Activated naive CD4-positive, alpha-beta T cell treated with anti-CD3 and anti-CD28 coated beads, Interleukin-2, amount 50 U/mL, for 72 hours (primary cell): ENCODE data around the gene ACRV1. TPM values are rescaled to one million over a fixed set of nuclear protein-coding genes. Genes with fewer than 3 reads are reported as not detected.

Source experiments
- ATAC-seq, 2 donors: fragments of 150-1000 bp; cut with Tn5 transposase; 2 replicates each; pipeline ENCODE4 v1.10.0; 2021; ENCODE audit warnings: mild to moderate bottlenecking in 2 of 2, moderate library complexity in 2 of 2
- DNase-seq, 2 donors: peaks; one replicate each; pipeline ENCODE4 v3.0.0; 2021 to 2022; ENCODE audit warnings: low spot score in 2 of 2
- H3K27ac Mint-ChIP-seq, 2 donors: one replicate each; pipeline ENCODE4 v1.8.0; 2022; ENCODE audit warnings: mild to moderate bottlenecking in 2 of 2, mixed read lengths in 2 of 2
- H3K36me3 Mint-ChIP-seq, 2 donors: one replicate each; pipeline ENCODE4 v1.8.0; 2022; ENCODE audit warnings: mixed read lengths in 2 of 2
- H3K9me3 Mint-ChIP-seq, 2 donors: one replicate each; pipeline ENCODE4 v1.8.0; 2022; ENCODE audit warnings: mixed read lengths in 2 of 2
- total RNA-seq, 2 donors: library from RNA; stranded (reverse); gene quantifications; one replicate each; pipeline ENCODE4 v1.2.3, GENCODE V29; 2022

Gene ACRV1
- total RNA-seq, 2 donors from 2014 or later, result not detected

DNA sequence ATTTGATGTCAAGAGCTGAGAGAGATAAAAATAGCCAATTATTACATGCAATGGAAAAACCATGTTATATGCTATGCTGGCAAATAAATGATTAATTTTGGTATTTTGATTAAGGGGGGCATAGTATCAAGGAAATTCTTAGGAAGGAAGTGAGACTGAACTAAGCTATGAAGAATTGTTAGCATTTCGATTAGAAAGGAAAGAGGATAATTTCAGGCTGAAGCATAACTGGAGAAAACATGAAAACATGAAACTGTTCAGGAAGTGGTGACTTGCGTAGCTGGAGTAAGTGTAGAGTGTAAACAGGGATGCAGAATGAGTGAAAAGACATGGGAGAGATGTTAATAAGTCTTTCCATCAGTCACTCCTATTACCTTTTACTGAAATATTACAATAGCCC lies 6.4 kb downstream of the ACRV1 start:
- peaks cover 19 to 24% of the 10 kb centered on the region in 2 donors for H3K36me3 Mint-ChIP-seq
- no peak overlapping the region for H3K27ac Mint-ChIP-seq
- no peak for ATAC-seq
- H3K9me3 Mint-ChIP-seq, result no peaks in the 10 kb centered on the region
- no peak for DNase-seq

- ATAC-seq, result no peak
- DNase-seq, result no peak
- Mint-ChIP-seq H3K27ac (no peak overlapping the region), H3K9me3 (peaks cover 4 to 6% of the 10 kb centered on the region in 2 donors), H3K36me3 (peaks cover 20 to 24% of the 10 kb centered on the region in 2 donors)
Observed at GRCh38 chr11:125671561-125671960, 9.1 kb downstream of the ACRV1 start.

DNA sequence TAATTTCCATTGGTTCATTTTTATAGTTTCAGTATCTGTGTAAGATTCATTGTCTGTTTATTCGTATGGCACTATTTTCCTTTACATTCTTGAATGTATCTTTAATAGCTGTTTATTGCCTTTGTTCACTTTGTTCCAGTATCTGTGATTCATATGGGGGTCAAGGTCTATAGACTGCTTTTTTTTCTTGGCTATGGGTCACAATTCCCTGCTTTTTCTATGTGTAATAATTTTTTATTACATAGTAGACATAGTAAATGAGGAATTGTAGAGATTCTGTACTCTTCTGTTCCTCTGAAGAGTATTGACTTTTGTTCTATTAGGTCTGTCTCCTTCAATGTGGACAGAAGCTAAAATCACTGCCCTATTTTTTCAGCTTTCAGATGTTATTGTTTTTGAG lies 10.5 kb downstream of the ACRV1 start:
- Mint-ChIP-seq H3K36me3 (peaks cover 27 to 32% of the 10 kb centered on the region in 2 donors), H3K9me3 (peaks cover 4 to 11% of the 10 kb centered on the region in 2 donors), H3K27ac (peak overlapping the region in 1 of 2 donors; percentile 25)
- DNase-seq (no peak), ATAC-seq (no peak)

- ATAC-seq, result no peak
Observed at GRCh38 chr11:125667151-125667550, 13.5 kb downstream of the ACRV1 start.

DNA sequence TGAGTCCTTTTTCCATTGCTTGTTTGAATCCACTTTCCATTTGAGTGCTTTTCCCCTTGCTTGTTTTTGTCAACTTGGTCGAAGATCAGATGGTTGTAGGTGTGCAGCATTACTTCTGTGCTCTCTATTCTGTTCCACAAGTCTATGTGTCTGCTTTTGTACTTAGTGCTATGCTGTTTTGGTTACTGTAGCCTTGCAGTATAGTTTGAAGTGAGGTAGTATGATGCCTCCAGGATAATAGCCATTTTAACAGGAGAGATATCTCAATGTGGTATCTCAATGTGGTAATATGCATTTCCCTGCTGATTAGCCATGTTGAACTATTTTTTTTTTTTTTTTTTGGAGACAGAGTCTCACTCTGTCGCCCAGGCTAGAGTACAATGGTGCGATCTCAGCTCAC lies 16.7 kb downstream of the ACRV1 start:
- H3K36me3 Mint-ChIP-seq, result peaks cover 33 to 83% of the 10 kb centered on the region in 2 donors
- H3K9me3 Mint-ChIP-seq, result peaks cover 4 to 19% of the 10 kb centered on the region in 2 donors
- no peak overlapping the region for H3K27ac Mint-ChIP-seq
- DNase-seq, result no peak
- ATAC-seq, result peak in 1 of 2 donors; percentile 68

More at GRCh38 chr11:125667151-125667550, 13.5 kb downstream of the ACRV1 start:
- Mint-ChIP-seq H3K9me3 (peaks cover 4 to 19% of the 10 kb centered on the region in 2 donors), H3K27ac (no peak overlapping the region), H3K36me3 (peaks cover 38 to 60% of the 10 kb centered on the region in 2 donors)
- no peak for DNase-seq

GRCh38 chr11:125662689-125663088 lies 18.0 kb downstream of the ACRV1 start:
- DNase-seq (no peak), ATAC-seq (peak; percentile 49 to 88)
- H3K36me3 Mint-ChIP-seq, result peaks cover 33 to 76% of the 10 kb centered on the region in 2 donors
- H3K9me3 Mint-ChIP-seq, result peaks cover 4 to 19% of the 10 kb centered on the region in 2 donors
- H3K27ac Mint-ChIP-seq, result peak overlapping the region in 1 of 2 donors; percentile 58

DNA sequence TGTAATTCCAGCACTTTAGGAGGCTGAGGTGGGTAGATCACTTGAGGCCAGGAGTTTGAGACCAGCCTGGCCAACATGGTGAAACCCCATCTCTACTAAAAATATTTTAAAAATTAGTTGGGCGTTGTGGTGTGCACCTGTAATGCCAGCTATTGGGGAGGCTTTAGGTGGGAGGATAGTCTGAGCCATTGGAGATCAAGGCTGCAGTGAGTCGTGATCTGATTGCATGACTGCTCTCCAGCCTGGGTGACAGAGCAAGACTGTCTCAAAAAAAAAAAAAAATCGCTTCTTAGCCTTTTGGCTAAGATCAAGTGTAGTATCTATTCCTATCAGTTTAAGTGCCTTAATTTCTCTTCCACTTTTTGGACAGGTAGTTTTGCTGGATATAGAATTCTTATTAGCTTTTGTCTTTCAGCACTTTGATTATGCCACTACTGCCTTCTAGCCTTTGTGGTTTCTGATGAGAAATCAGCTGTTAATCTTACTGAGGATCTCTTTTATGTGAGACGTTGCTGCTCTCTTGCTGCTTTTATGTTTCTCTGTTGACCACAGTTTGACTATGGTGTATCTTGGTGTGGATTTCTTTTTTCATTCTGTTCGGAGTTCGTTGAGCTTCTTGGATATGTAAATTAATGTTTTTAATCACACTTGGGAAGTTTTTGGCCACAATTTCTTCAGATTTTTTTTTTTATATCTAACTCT lies 31.0 kb downstream of the ACRV1 start:
- Mint-ChIP-seq H3K27ac (peak overlapping the region in 1 of 2 donors; percentile 58), H3K36me3 (peaks cover 33 to 56% of the 10 kb centered on the region in 2 donors), H3K9me3 (no peaks in the 10 kb centered on the region)
- ATAC-seq (peak in 1 of 2 donors; percentile 66), DNase-seq (no peak)

DNA sequence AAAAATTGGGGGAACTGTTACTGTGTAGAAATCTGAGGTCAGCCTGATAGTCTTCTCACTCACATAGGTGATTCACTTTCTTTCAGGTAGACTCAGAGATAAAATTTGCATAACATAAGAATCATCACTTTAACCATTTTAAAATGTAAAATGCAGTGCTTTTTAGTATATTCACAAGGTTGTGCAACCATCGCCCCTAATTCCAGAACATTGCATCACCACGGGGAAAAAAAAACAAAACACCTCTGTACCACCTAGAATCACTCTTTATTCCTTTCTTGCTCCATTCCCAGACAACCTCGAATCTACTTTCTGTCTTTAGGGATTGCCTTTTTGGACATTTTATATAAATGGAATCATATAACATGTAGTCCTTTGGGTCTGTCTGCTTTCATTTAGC lies 34.8 kb downstream of the ACRV1 start:
- Mint-ChIP-seq H3K9me3 (no peaks in the 10 kb centered on the region), H3K36me3 (peaks cover 37 to 57% of the 10 kb centered on the region in 2 donors), H3K27ac (no peak overlapping the region)
- DNase-seq, result no peak
- ATAC-seq, result no peak

DNA sequence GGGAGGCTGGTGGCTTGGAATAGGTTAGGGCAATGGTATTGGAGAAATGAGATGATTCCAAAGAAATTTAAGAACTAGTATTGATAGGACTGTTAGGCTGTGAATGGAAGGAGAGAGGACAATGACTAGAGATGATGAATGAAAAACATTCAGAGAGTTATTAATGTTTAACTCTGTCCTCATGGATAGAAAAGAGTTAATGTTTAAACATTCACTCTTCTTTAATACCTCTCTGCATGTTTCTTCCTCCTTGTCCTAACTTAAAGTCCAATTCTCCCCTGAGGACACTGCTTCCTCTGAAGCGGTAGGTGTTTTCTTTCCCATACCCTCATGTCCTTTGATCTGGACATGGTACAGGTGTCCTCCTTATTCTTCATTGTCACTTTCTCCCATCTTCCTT lies 42.3 kb downstream of the ACRV1 start:
- no peak overlapping the region for H3K27ac Mint-ChIP-seq
- DNase-seq (no peak), ATAC-seq (no peak)
- peaks cover 42 to 57% of the 10 kb centered on the region in 2 donors for H3K36me3 Mint-ChIP-seq
- no peaks in the 10 kb centered on the region for H3K9me3 Mint-ChIP-seq

GRCh38 chr11:125637840-125638239 lies 42.8 kb downstream of the ACRV1 start:
- Mint-ChIP-seq H3K27ac (no peak overlapping the region), H3K36me3 (peaks cover 42 to 57% of the 10 kb centered on the region in 2 donors), H3K9me3 (no peaks in the 10 kb centered on the region)
- no peak for ATAC-seq
- no peak for DNase-seq

DNA sequence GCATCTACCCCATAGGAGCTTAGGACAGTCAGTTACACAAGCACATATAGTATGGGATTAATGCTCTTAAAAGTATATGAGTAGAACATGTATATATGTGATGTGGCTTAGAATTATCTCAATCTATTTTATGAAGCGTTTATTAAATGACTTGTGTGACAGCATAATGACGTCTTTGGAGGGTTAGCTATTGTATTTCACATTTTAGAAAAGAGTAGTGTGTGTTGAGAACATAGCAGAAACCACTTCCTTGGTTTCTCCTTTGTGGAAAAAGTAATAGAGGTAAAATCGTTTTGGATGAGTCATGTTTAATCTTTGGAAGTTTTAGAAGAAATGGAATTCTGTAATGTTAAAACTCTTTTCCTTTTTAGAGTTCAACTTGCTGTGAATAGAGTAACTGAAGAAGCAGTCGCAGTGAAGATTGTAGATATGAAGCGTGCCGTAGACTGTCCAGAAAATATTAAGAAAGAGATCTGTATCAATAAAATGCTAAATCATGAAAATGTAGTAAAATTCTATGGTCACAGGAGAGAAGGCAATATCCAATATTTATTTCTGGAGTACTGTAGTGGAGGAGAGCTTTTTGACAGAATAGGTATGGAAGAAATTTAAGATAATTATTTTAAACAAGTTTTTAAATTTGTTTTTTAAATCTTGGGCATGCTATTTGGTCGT lies 53.3 kb downstream of the ACRV1 start:
- DNase-seq (no peak), ATAC-seq (no peak)
- Mint-ChIP-seq H3K27ac (peak overlapping the region in 1 of 2 donors; percentile 93), H3K36me3 (peaks cover 28 to 38% of the 10 kb centered on the region in 2 donors), H3K9me3 (no peaks in the 10 kb centered on the region)

GRCh38 chr11:125626288-125626950 lies 54.2 kb downstream of the ACRV1 start:
- H3K27ac Mint-ChIP-seq, result peak overlapping the region; percentile 93 to 100
- DNase-seq (peak in 1 of 2 donors; percentile 33), ATAC-seq (no peak)
- H3K36me3 Mint-ChIP-seq, result peaks cover 28 to 38% of the 10 kb centered on the region in 2 donors
- no peaks in the 10 kb centered on the region for H3K9me3 Mint-ChIP-seq

GRCh38 chr11:125625630-125626287 lies 54.9 kb downstream of the ACRV1 start:
- peak; percentile 87 to 89 for DNase-seq
- ATAC-seq, result peak; percentile 93 to 94
- no peaks in the 10 kb centered on the region for H3K9me3 Mint-ChIP-seq
- peaks cover 28 to 33% of the 10 kb centered on the region in 2 donors for H3K36me3 Mint-ChIP-seq
- peak overlapping the region; percentile 93 to 100 for H3K27ac Mint-ChIP-seq

GRCh38 chr11:125625225-125625629 lies 55.4 kb downstream of the ACRV1 start:
- Mint-ChIP-seq H3K9me3 (no peaks in the 10 kb centered on the region), H3K36me3 (peaks cover 28 to 31% of the 10 kb centered on the region in 2 donors), H3K27ac (peak overlapping the region; percentile 93 to 100)
- no peak for DNase-seq
- ATAC-seq, result no peak

DNA sequence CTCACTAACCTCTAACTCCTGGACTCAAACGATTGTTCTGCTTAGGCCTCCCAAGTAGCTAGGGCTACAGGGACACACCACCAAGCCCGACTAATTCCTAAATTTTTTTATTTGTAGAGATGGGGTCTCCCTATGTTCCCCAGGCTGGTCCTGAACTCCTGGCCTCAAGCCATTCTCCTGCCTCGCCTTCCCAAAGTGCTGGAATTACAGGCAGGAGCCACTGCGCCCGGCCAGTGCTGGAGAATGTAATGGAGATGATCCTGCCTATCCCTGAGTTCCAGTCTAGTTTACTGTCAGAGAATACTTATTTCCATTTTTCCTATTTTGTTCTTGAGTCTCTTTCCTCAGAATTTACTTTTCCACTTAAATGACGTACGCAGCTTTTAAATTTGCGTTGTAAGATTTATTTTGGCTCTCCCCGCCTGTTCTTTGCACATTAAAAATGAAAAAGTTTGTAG lies 55.9 kb downstream of the ACRV1 start, which contains the start of gene CHEK1:
Gene CHEK1 (plus strand): TSS at position 408 of the 458 bp plus-strand sequence. CDS start 1,606 bp downstream, outside the sequence.
- no peak for ATAC-seq
- peak within 1 kb of the TSS; percentile 93 to 100 for H3K27ac Mint-ChIP-seq
- peaks cover 29 to 31% of the 10 kb centered on the region in 2 donors for H3K36me3 Mint-ChIP-seq
- no peak for DNase-seq
- no peaks in the 10 kb centered on the region for H3K9me3 Mint-ChIP-seq

DNA sequence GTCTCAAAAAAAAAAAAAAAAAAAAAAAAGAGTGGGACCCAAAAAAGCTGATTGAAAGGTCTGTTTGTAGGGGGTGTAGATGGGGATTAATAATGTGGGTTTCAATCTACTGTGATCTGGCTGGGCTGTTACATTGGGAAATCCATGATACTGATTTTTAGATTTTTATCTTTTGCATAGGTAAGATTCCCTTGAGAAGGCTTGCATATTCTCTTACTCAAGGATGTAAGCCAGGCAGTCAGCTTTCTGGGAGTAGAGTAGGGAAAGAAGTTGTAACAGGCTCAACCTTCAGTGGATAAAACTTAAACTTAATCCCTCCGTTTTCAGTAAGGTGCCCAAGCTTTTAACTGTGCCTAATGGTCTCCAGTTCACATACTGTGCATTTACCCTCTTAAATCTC lies 57.6 kb downstream of the ACRV1 start:
- DNase-seq (no peak), ATAC-seq (no peak)
- no peaks in the 10 kb centered on the region for H3K9me3 Mint-ChIP-seq
- no peak overlapping the region for H3K27ac Mint-ChIP-seq
- peaks cover 34 to 38% of the 10 kb centered on the region in 2 donors for H3K36me3 Mint-ChIP-seq
